ENCODE results near the gene SH3RF2. TPM values are rescaled to one million over a fixed set of nuclear protein-coding genes. Genes with fewer than 3 reads are reported as not detected.
A peak's percentile ranks its signal among the peaks of the same experiment; 100 is the strongest.

Gene SH3RF2
- total and polyA plus RNA-seq, 2 of the 13 experiments (the other 11 are each of a cell fraction or from before 2014, with no cell fraction given) = 2.6 to 3.7 TPM

- DNase-seq (ENCODE audit: low spot score) (peak; percentile 78), FAIRE-seq (peak; percentile 30), ATAC-seq (peak; percentile 82)
- H3K4me1 ChIP-seq (ENCODE audit: insufficient read depth, low read length) = peaks cover 27% of the 10 kb centered on the region
- BruUV-seq (replicated peaks) = no TSS peak
- no peaks in the 10 kb centered on the region for H3K9me3 ChIP-seq (ENCODE audit: low read length)
- H3K4me3 ChIP-seq (replicated peaks in 1 of 3; ENCODE audit: insufficient read depth in 1 of 3, low read depth in 2 of 3, low read length in 3 of 3) = no peak overlapping the region
- no peak overlapping the region for H3K27ac ChIP-seq (ENCODE audit: extremely low read length, insufficient read depth, low read length)
- H3K9ac ChIP-seq (ENCODE audit: insufficient read depth, low read depth, low read length) = no peak overlapping the region
- no peaks in the 10 kb centered on the region for H4K20me1 ChIP-seq (ENCODE audit: insufficient read depth, low read length)
- H3K27me3 ChIP-seq (ENCODE audit: control insufficient read depth in 1 of 2, insufficient read depth in 2 of 2, low read length in 2 of 2) = no peaks in the 10 kb centered on the region
- intact Hi-C loops (cut with micrococcal nuclease; ENCODE audit: unreplicated experiment) (loop anchor here (5.0 kb wide), 2 partner anchors 48 to 88 kb away; partner anchors contain the start of gene SH3RF2), in situ Hi-C loops (cut with HindIII; ENCODE audit: extremely low pct_ligation_motif_present, low pct_unique_long_range_greater_than_20kb) (no loop called here)
- WGBS (ENCODE audit: low lambda C conversion rate) = 50% methylated on average over 4 of the region's 4 CpGs
- H2AFZ ChIP-seq (ENCODE audit: low read length) = no peak overlapping the region
- no peaks in the 10 kb centered on the region; a peak in 1 of 5 replicates for H3K36me3 ChIP-seq (replicated peaks in 1 of 2; ENCODE audit: control insufficient read depth in 1 of 2, insufficient read depth in 2 of 2, low read length in 2 of 2)
- CTCF ChIA-PET (ENCODE audit: low intra/inter-chr PET ratio, low total read pairs) = no interaction called here
- H3K79me2 ChIP-seq (ENCODE audit: insufficient read depth, low read length) = no peaks in the 10 kb centered on the region
- peak overlapping the region; percentile 21; the same call in 1 of the 2 replicates for H3K4me2 ChIP-seq (ENCODE audit: low read depth, low read length)
- POLR2A ChIA-PET = interaction anchor here (0.9 to 1.9 kb wide), 7 partner anchors 43 to 190 kb away, joined by 3 to 7 read pairs (median 5); partner anchors contain the start of gene PRELID2
- TF ChIP-seq HDAC2 (CRISPR knock-in tag; IDR thresholded peaks at IDR 0.05) (peak; percentile 50), AHDC1 (CRISPR knock-in tag; IDR thresholded peaks at IDR 0.05; ENCODE audit: borderline replicate concordance) (peak; percentile 60; the same call in 1 of the 2 replicates), POGZ (CRISPR knock-in tag; IDR thresholded peaks at IDR 0.05) (0 out of 2 replicates have a peak, but pooled peaks have one; percentile 51), HNF4G (IDR thresholded peaks at IDR 0.05; ENCODE audit: borderline replicate concordance, low read depth, low read length) (peak; percentile 32; the same call in 1 of the 2 replicates), HNF4G (CRISPR knock-in tag; IDR thresholded peaks at IDR 0.05; ENCODE audit: borderline replicate concordance, low read depth) (no peak), ARID5B (CRISPR knock-in tag; IDR thresholded peaks at IDR 0.05) (peak; percentile 53), ZNF597 (CRISPR knock-in tag; IDR thresholded peaks at IDR 0.05) (no peak), DMTF1 (CRISPR knock-in tag; IDR thresholded peaks at IDR 0.05) (no peak), ZNF644 (CRISPR knock-in tag; IDR thresholded peaks at IDR 0.05; ENCODE audit: low read depth) (peak; percentile 46; the same call in 1 of the 2 replicates), FOXA3 (CRISPR knock-in tag; IDR thresholded peaks at IDR 0.05) (peak; percentile 71)
Measured at GRCh38 chr5:146025114-146025680, 88.8 kb downstream of the SH3RF2 start.
